Panc1 (cell line): ENCODE measurements around the gene SLC7A6. TPM values are rescaled to one million over a fixed set of nuclear protein-coding genes. Genes with fewer than 3 reads are reported as not detected.

Experiments
- ATAC-seq: fragments of 200-7000 bp; cut with Tn5 transposase; 2 replicates; pipeline ENCODE4 v1.9.1; 2020; ENCODE audit warnings: mild to moderate bottlenecking, moderate library complexity
- BruUV-seq: library from RNA; stranded (reverse); fragments of 400-500 nt; replicated peaks from 2 replicates; lab custom pipeline; 2021; lab: Mats Ljungman, UMichigan
- CTCF ChIA-PET: fragments of 300-600 bp; sonication (Branson Sonifier 250); formaldehyde crosslinking; loops from one replicate; lab custom pipeline; 2022; ENCODE audit warnings: antibody characterized with exemption; lab: Charles Lee
- POLR2A ChIA-PET: fragments of 300-600 bp; sonication (Branson Sonifier 250); formaldehyde crosslinking; loops from one replicate; lab custom pipeline; 2022; ENCODE audit warnings: antibody characterized with exemption; lab: Charles Lee
- DNase-seq: peaks from one replicate; pipeline ENCODE4 v3.0.0-alpha.2; 2010; ENCODE audit warnings: low read depth, low spot score
- H3K27ac ChIP-seq: 2 replicates; pipeline ENCODE4 v1.5.1; 2011; ENCODE audit warnings: mild to moderate bottlenecking, low read length, inconsistent platforms
- H3K27me3 ChIP-seq: fragments of 200-500 bp; sonication (Bioruptor generic); 2 replicates; pipeline ENCODE4 v1.6.0; 2014; ENCODE audit warnings: low read length, inconsistent platforms; ENCODE audit not compliant: control insufficient read depth, insufficient read depth
- H3K36me3 ChIP-seq: fragments of 200-500 bp; sonication (Bioruptor generic); 2 replicates; pipeline ENCODE4 v1.5.1; 2014; ENCODE audit warnings: inconsistent platforms, mild to moderate bottlenecking, low read length, moderate library complexity; ENCODE audit not compliant: control insufficient read depth, insufficient read depth
- H3K4me1 ChIP-seq: 2 replicates; pipeline ENCODE4 v1.5.1; 2011; ENCODE audit warnings: inconsistent platforms, mild to moderate bottlenecking, low read length, moderate library complexity; ENCODE audit not compliant: control insufficient read depth, insufficient read depth
- H3K4me3 ChIP-seq, 2 experiments: 2 replicates each; pipeline ENCODE4 v1.5.1; 2011 to 2012; ENCODE audit warnings: low read depth in 2 of 2, low read length in 2 of 2, mild to moderate bottlenecking in 2 of 2, inconsistent platforms in 1 of 2, moderate library complexity in 1 of 2
- H3K9me3 ChIP-seq: fragments of 200-500 bp; sonication (Bioruptor generic); 2 replicates; pipeline ENCODE4 v1.5.1; 2014; ENCODE audit warnings: low read depth, mild to moderate bottlenecking, inconsistent platforms, low read length, moderate library complexity; ENCODE audit not compliant: control insufficient read depth, insufficient read depth
- CTCF ChIP-seq: fragments of 450-650 bp; IDR thresholded peaks from 2 replicates; pipeline ENCODE4 v1.5.1; 2017; ENCODE audit warnings: mild to moderate bottlenecking
- POLR2AphosphoS5 ChIP-seq: IDR thresholded peaks from 2 replicates; pipeline ENCODE4 v1.6.1; 2012; ENCODE audit warnings: mild to moderate bottlenecking, low read depth, low read length, moderate library complexity
- REST ChIP-seq, 2 experiments: IDR thresholded peaks; 2 replicates each; pipeline ENCODE4 v1.6.1; 2011 to 2012; ENCODE audit warnings: low read depth in 2 of 2, control low read depth in 1 of 2, low read length in 1 of 2, mild to moderate bottlenecking in 1 of 2, moderate library complexity in 1 of 2; ENCODE audit not compliant: insufficient read depth in 1 of 2
- SIN3A ChIP-seq: IDR thresholded peaks from 2 replicates; pipeline ENCODE4 v1.6.1; 2012; ENCODE audit warnings: low read depth, mild to moderate bottlenecking, low read length, moderate library complexity, borderline replicate concordance; ENCODE audit not compliant: insufficient read depth
- TCF7L2 ChIP-seq: IDR thresholded peaks from 2 replicates; pipeline ENCODE4 v1.6.1; 2011; ENCODE audit warnings: mild to moderate bottlenecking, low read depth, low read length, inconsistent platforms
- in situ Hi-C: cut with HindIII; loops from 2 replicates; pipeline ENCODE4 v1.10.0; 2016; ENCODE audit warnings: low sequenced_read_pairs, low pct_unique_long_range_greater_than_20kb
- intact Hi-C: fragments of 100-400 bp; cut with micrococcal nuclease; formaldehyde crosslinking; loops from one replicate; pipeline ENCODE4 v1.10.0; 2022; ENCODE audit not compliant: unreplicated experiment
- total RNA-seq: library from RNA; stranded (reverse); gene quantifications from one replicate; pipeline ENCODE4 v1.2.1, GENCODE V29; 2021; ENCODE audit not compliant: unreplicated experiment

The SLC7A6 gene
- total RNA-seq, 1 experiment from 2014 or later, result 58.9 TPM

- Histone ChIP-seq H3K27ac (no peak overlapping the region), H3K4me1 (peaks cover 18% of the 10 kb centered on the region), H3K4me3 (no peak overlapping the region), H3K36me3 (no peaks in the 10 kb centered on the region; the same call in 1 of the 2 replicates), H3K27me3 (no peaks in the 10 kb centered on the region), H3K9me3 (no peaks in the 10 kb centered on the region)
- no TSS peak for BruUV-seq
- no peak for DNase-seq
- TF ChIP-seq CTCF, result no peak
- TF ChIP-seq POLR2AphosphoS5, result no peak
- no peak for TF ChIP-seq TCF7L2
- TF ChIP-seq REST (IDR thresholded peaks at IDR 0.05; ENCODE audit: insufficient read depth in 1 of 2, low read depth in 2 of 2, low read length in 1 of 2), result no peak
- ChIA-PET POLR2A (no interaction called here), CTCF (no interaction called here)
- intact Hi-C loops, result no loop called here
- in situ Hi-C loops, result no loop called here
- no peak for ATAC-seq
Measured at GRCh38 chr16:68230956-68231355, 33.4 kb upstream of the SLC7A6 start.

GRCh38 chr16:68231384-68232136, 32.8 kb upstream of the SLC7A6 start:
- TF ChIP-seq TCF7L2, result no peak
- no peak for TF ChIP-seq REST (IDR thresholded peaks at IDR 0.05; ENCODE audit: insufficient read depth in 1 of 2, low read depth in 2 of 2, low read length in 1 of 2)
- no peak for TF ChIP-seq CTCF
- no peak for TF ChIP-seq SIN3A
- TF ChIP-seq POLR2AphosphoS5, result no peak
- H3K36me3 ChIP-seq, result no peaks in the 10 kb centered on the region; the same call in 1 of the 2 replicates
- CTCF ChIA-PET, result no interaction called here
- intact Hi-C loops, result no loop called here
- H3K27me3 ChIP-seq, result no peaks in the 10 kb centered on the region
- no TSS peak for BruUV-seq
- no peak overlapping the region for H3K27ac ChIP-seq
- peaks cover 18% of the 10 kb centered on the region for H3K4me1 ChIP-seq
- ATAC-seq (no peak), DNase-seq (no peak)
- no peak overlapping the region for H3K4me3 ChIP-seq
- in situ Hi-C loops, result no loop called here
- no peaks in the 10 kb centered on the region for H3K9me3 ChIP-seq
- POLR2A ChIA-PET, result no interaction called here
